Epidermal melanocyte (primary cell): ENCODE data around the gene CDH4.

Source experiments
- DNase-seq: peaks from one replicate; pipeline ENCODE4 v3.0.0; 2011; ENCODE audit warnings: low spot score; ENCODE audit not compliant: insufficient read length

The CDH4 gene

GRCh38 chr20:61325718-61326117 lies 73.7 kb downstream of the CDH4 start:
- DNase-seq: no peak

GRCh38 chr20:61328911-61329558 lies 77.0 kb downstream of the CDH4 start:
- DNase-seq: no peak

GRCh38 chr20:61330441-61330840 lies 78.4 kb downstream of the CDH4 start:
- no peak for DNase-seq

GRCh38 chr20:61331543-61331942 lies 79.5 kb downstream of the CDH4 start:
- no peak for DNase-seq

- DNase-seq: no peak
Measured at GRCh38 chr20:61332016-61332975, 80.2 kb downstream of the CDH4 start.

GRCh38 chr20:61333484-61334108 lies 81.5 kb downstream of the CDH4 start:
- no peak for DNase-seq

GRCh38 chr20:61340157-61340556 lies 88.1 kb downstream of the CDH4 start:
- no peak for DNase-seq

GRCh38 chr20:61341605-61342004 lies 89.5 kb downstream of the CDH4 start:
- no peak for DNase-seq

- DNase-seq: no peak
Measured at GRCh38 chr20:61343934-61344333, 91.9 kb downstream of the CDH4 start.

- no peak for DNase-seq
Measured at GRCh38 chr20:61345656-61346055, 93.6 kb downstream of the CDH4 start.

- no peak for DNase-seq
Measured at GRCh38 chr20:61346996-61347395, 94.9 kb downstream of the CDH4 start.

GRCh38 chr20:61347443-61347842 lies 95.4 kb downstream of the CDH4 start:
- DNase-seq: no peak

- DNase-seq: no peak
Measured at GRCh38 chr20:61349447-61350165, 97.5 kb downstream of the CDH4 start.

GRCh38 chr20:61350500-61351250 lies 98.6 kb downstream of the CDH4 start:
- DNase-seq: no peak

- no peak for DNase-seq
Measured at GRCh38 chr20:61352346-61353260, 100.5 kb downstream of the CDH4 start.

- DNase-seq: no peak
Measured at GRCh38 chr20:61353261-61354000, 101.4 kb downstream of the CDH4 start.

GRCh38 chr20:61354001-61354390 lies 101.9 kb downstream of the CDH4 start:
- no peak for DNase-seq

- no peak for DNase-seq
Measured at GRCh38 chr20:61354501-61354900, 102.4 kb downstream of the CDH4 start.

GRCh38 chr20:61354901-61355495 lies 102.9 kb downstream of the CDH4 start:
- no peak for DNase-seq
